Ishikawa (cell line): Measurements from ENCODE around the gene TXNRD3.

ENCODE experiments used
- CEBPB ChIP-seq: IDR thresholded peaks from 2 replicates; pipeline ENCODE4 v1.6.1; 2012
- CREB1 ChIP-seq: IDR thresholded peaks from 2 replicates; pipeline ENCODE4 v1.6.1; 2012; ENCODE audit warnings: low read depth
- EGR1 ChIP-seq: IDR thresholded peaks from 2 replicates; pipeline ENCODE4 v1.6.1; 2012
- EP300 ChIP-seq: IDR thresholded peaks from 2 replicates; pipeline ENCODE4 v1.6.1; 2012; ENCODE audit warnings: borderline replicate concordance
- FOXM1 ChIP-seq: IDR thresholded peaks from 2 replicates; pipeline ENCODE4 v1.6.1; 2012; ENCODE audit warnings: low read depth, borderline replicate concordance
- NFIC ChIP-seq: IDR thresholded peaks from 2 replicates; pipeline ENCODE4 v1.6.1; 2012
- RAD21 ChIP-seq: IDR thresholded peaks from 2 replicates; pipeline ENCODE4 v1.6.1; 2012; ENCODE audit warnings: low read depth
- TAF1 ChIP-seq: IDR thresholded peaks from 2 replicates; pipeline ENCODE4 v1.6.1; 2012; ENCODE audit warnings: low read depth, mild to moderate bottlenecking
- TCF12 ChIP-seq: IDR thresholded peaks from 2 replicates; pipeline ENCODE4 v1.6.1; 2012; ENCODE audit warnings: low read depth
- TEAD4 ChIP-seq: IDR thresholded peaks from 2 replicates; pipeline ENCODE4 v1.6.1; 2012
- USF1 ChIP-seq: IDR thresholded peaks from 2 replicates; pipeline ENCODE4 v1.6.1; 2012
- YY1 ChIP-seq: IDR thresholded peaks from 2 replicates; pipeline ENCODE4 v1.6.1; 2012; ENCODE audit warnings: low read depth
- ZBTB7A ChIP-seq: IDR thresholded peaks from 2 replicates; pipeline ENCODE4 v1.6.1; 2012; ENCODE audit warnings: low read depth
- TF ChIP-seq, protein P1 (sequence below): IDR thresholded peaks from 2 replicates; pipeline ENCODE4 v1.6.1; 2012
- TF ChIP-seq, protein P2 (sequence below): IDR thresholded peaks from 2 replicates; pipeline ENCODE4 v1.6.1; 2012; ENCODE audit warnings: low read depth, mild to moderate bottlenecking

TXNRD3 gene

DNA sequence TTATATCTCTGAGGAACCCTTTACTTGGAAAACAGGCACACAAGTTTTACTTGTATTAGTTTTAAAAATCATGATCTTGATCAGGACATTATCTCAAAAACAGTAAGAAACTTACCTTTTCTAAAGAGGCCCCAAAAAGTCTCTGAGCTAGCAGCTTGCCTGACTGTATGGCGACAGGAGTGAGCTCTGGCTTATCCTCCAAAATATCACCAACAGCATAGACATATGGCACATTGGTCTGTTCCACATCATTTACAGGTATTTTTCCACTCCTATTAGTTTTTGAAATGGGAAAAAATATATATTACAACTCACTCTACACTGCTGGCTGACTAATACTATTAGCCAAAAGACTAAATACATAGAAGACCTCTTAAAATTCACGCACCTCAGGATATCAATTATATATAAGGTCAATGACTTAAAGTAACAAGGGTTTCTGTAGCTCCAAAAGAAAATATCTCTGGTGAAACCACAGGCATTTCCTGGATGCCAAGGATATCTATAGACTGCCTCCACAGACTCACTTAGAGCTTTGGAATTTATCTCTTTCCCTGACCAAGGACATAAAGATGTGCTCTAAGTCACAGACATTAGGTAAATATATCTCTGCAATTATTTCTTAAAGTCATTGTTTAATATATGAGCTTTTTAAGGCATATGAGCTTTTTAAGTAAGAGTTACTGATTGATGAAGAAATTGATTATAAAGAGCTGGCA, 33.1 kb downstream of the TXNRD3 start:
- TF ChIP-seq RAD21 (no peak), USF1 (no peak), ZBTB7A (no peak), EGR1 (no peak), EP300 (no peak), TEAD4 (no peak), FOXM1 (no peak), NFIC (no peak)
- TF ChIP-seq, protein P1, sequence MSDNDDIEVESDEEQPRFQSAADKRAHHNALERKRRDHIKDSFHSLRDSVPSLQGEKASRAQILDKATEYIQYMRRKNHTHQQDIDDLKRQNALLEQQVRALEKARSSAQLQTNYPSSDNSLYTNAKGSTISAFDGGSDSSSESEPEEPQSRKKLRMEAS, result no peak

GRCh38 chr3:126621171-126621570, 33.8 kb downstream of the TXNRD3 start:
- TF ChIP-seq NFIC, result no peak
- TF ChIP-seq, protein P1, result no peak
- TF ChIP-seq TAF1, result no peak
- TF ChIP-seq ZBTB7A, result no peak
- no peak for TF ChIP-seq EGR1
- no peak for TF ChIP-seq TEAD4
- TF ChIP-seq CREB1, result no peak
- no peak for TF ChIP-seq USF1
- TF ChIP-seq CEBPB, result no peak
- TF ChIP-seq, protein P2, sequence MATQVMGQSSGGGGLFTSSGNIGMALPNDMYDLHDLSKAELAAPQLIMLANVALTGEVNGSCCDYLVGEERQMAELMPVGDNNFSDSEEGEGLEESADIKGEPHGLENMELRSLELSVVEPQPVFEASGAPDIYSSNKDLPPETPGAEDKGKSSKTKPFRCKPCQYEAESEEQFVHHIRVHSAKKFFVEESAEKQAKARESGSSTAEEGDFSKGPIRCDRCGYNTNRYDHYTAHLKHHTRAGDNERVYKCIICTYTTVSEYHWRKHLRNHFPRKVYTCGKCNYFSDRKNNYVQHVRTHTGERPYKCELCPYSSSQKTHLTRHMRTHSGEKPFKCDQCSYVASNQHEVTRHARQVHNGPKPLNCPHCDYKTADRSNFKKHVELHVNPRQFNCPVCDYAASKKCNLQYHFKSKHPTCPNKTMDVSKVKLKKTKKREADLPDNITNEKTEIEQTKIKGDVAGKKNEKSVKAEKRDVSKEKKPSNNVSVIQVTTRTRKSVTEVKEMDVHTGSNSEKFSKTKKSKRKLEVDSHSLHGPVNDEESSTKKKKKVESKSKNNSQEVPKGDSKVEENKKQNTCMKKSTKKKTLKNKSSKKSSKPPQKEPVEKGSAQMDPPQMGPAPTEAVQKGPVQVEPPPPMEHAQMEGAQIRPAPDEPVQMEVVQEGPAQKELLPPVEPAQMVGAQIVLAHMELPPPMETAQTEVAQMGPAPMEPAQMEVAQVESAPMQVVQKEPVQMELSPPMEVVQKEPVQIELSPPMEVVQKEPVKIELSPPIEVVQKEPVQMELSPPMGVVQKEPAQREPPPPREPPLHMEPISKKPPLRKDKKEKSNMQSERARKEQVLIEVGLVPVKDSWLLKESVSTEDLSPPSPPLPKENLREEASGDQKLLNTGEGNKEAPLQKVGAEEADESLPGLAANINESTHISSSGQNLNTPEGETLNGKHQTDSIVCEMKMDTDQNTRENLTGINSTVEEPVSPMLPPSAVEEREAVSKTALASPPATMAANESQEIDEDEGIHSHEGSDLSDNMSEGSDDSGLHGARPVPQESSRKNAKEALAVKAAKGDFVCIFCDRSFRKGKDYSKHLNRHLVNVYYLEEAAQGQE, result no peak
- no peak for TF ChIP-seq YY1
- TF ChIP-seq TCF12, result no peak
- TF ChIP-seq FOXM1, result no peak
- TF ChIP-seq EP300, result no peak
- no peak for TF ChIP-seq RAD21

DNA sequence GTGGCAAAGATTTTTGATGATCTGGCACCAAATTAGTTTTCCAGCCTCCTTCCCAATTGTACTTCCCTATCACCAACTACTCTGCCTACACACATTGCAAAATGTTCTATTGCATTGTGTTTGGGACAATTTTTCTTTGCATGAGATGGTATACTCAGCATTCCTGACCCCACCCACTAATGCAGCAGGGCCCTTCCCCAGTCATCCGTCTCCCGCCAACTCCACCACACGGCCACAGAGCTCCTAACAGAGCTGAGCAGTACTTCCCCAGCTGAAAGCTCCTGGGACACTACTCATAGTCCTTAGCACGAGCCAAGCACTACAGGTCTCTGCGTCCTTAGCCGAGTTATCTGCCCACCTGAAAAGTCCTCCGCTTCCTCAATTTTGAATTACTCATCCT, 34.2 kb downstream of the TXNRD3 start:
- TF ChIP-seq ZBTB7A (no peak), NFIC (no peak), CEBPB (no peak), CREB1 (no peak), EP300 (no peak), TAF1 (no peak), FOXM1 (no peak), TEAD4 (no peak), TCF12 (no peak), USF1 (no peak), YY1 (no peak)
- TF ChIP-seq, protein P2, result no peak

DNA sequence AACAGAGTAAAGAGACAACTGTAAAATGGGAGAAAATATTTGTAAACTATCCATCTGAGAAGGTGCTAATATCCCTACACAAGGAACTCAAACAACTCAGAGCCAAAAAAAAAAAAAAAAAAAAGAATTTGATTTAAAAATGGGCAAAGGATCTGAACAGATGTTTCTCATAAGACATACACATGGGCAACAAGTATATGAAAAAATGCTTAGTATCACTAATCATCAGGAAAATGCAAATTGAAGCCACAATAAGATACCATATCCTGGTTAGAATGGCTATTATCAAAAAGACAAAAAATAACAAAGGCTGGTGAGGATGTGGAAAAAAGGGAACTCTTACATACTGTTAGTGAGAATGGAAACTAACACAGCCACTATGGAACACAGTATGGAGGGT, 36.2 kb downstream of the TXNRD3 start:
- TF ChIP-seq CEBPB (no peak), EP300 (no peak), EGR1 (no peak), ZBTB7A (no peak), NFIC (no peak), CREB1 (no peak), RAD21 (no peak), FOXM1 (no peak), YY1 (no peak), USF1 (no peak), TEAD4 (no peak), TAF1 (no peak), TCF12 (no peak)
- TF ChIP-seq, protein P1, result no peak
- TF ChIP-seq, protein P2, result no peak
